ENCODE measurements around the gene KIFC3.
A peak's percentile ranks its signal among the peaks of the same experiment; 100 is the strongest.
"Not testable (repeated sequence)": the region's sequence is repeated elsewhere in the genome, so short reads cannot be mapped to it uniquely, and the experiment has no call there.

KIFC3 gene

GRCh38 chr16:57797526-57798266 is 4.6 kb downstream of the KIFC3 start:
- Histone ChIP-seq H3K9ac (ENCODE audit: low read depth in 1 of 2, low read length in 2 of 2) (peak overlapping the region; percentile 33 to 38), H3K27me3 (ENCODE audit: control insufficient read depth in 1 of 2, insufficient read depth in 2 of 2, low read length in 2 of 2) (no peaks in the 10 kb centered on the region), H3K27ac (ENCODE audit: low read depth, low read length) (peak overlapping the region; percentile 42), H3K36me3 (ENCODE audit: control insufficient read depth in 1 of 2, insufficient read depth in 2 of 2, low read length in 2 of 2) (peaks cover 0 to 7% of the 10 kb centered on the region in 2 donors), H3K4me3 (ENCODE audit: low read depth in 1 of 2, low read length in 2 of 2) (peak overlapping the region; percentile 50 to 56), H3K9me3 (ENCODE audit: control insufficient read depth in 1 of 2, low read length in 2 of 2) (no peaks in the 10 kb centered on the region), H3K4me1 (ENCODE audit: control insufficient read depth in 1 of 2, insufficient read depth in 2 of 2, low read length in 2 of 2) (peaks cover 50 to 51% of the 10 kb centered on the region in 2 donors)

GRCh38 chr16:57797216-57797525 is 5.1 kb downstream of the KIFC3 start:
- Histone ChIP-seq H3K4me3 (ENCODE audit: low read depth in 1 of 2, low read length in 2 of 2) (peak overlapping the region; percentile 50 to 56), H3K9me3 (ENCODE audit: control insufficient read depth in 1 of 2, low read length in 2 of 2) (no peaks in the 10 kb centered on the region), H3K9ac (ENCODE audit: low read depth in 1 of 2, low read length in 2 of 2) (peak overlapping the region; percentile 33 to 38), H3K4me1 (ENCODE audit: control insufficient read depth in 1 of 2, insufficient read depth in 2 of 2, low read length in 2 of 2) (peaks cover 48% of the 10 kb centered on the region in 2 donors), H3K27me3 (ENCODE audit: control insufficient read depth in 1 of 2, insufficient read depth in 2 of 2, low read length in 2 of 2) (no peaks in the 10 kb centered on the region), H3K36me3 (ENCODE audit: control insufficient read depth in 1 of 2, insufficient read depth in 2 of 2, low read length in 2 of 2) (peaks cover 0 to 11% of the 10 kb centered on the region in 2 donors), H3K27ac (ENCODE audit: low read depth, low read length) (peak overlapping the region; percentile 44)

GRCh38 chr16:57796014-57796413 is 6.3 kb downstream of the KIFC3 start:
- H3K4me3 ChIP-seq (ENCODE audit: low read depth in 1 of 2, low read length in 2 of 2); H3K27ac ChIP-seq (ENCODE audit: low read depth, low read length); H3K9me3 ChIP-seq (ENCODE audit: control insufficient read depth in 1 of 2, low read length in 2 of 2); H3K9ac ChIP-seq (ENCODE audit: low read depth in 1 of 2, low read length in 2 of 2); H3K27me3 ChIP-seq (ENCODE audit: control insufficient read depth in 1 of 2, insufficient read depth in 2 of 2, low read length in 2 of 2): not testable (repeated sequence)
- Histone ChIP-seq H3K4me1 (ENCODE audit: control insufficient read depth in 1 of 2, insufficient read depth in 2 of 2, low read length in 2 of 2) (peaks cover 38% of the 10 kb centered on the region in 2 donors), H3K36me3 (ENCODE audit: control insufficient read depth in 1 of 2, insufficient read depth in 2 of 2, low read length in 2 of 2) (peaks cover 0 to 20% of the 10 kb centered on the region in 2 donors)

DNA sequence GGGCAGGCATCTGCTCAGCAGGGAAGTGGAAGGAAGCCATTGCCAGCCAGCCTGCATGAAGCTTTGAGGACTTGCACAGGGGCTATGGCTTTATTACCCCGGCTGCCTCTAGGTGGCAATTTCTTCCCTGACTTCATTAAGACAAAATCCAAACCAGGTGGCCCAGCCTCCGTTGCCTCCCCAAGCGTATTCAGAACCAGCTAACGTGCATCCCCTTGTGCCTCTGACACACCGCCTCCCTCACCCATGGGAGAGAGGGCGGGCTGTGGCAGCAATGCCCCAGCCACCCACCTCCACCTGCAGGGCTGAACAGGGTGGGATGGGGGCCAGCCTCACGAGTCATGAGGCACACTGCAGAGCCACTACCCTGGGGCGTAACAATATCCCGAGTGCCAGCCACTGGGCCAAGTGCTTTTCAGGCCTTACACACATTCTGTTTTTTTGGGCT is 6.8 kb downstream of the KIFC3 start:
- Histone ChIP-seq H3K27ac (ENCODE audit: low read depth, low read length) (no peak overlapping the region), H3K36me3 (ENCODE audit: control insufficient read depth in 1 of 2, insufficient read depth in 2 of 2, low read length in 2 of 2) (peaks cover 0 to 20% of the 10 kb centered on the region in 2 donors), H3K9ac (ENCODE audit: low read depth in 1 of 2, low read length in 2 of 2) (no peak overlapping the region), H3K9me3 (ENCODE audit: control insufficient read depth in 1 of 2, low read length in 2 of 2) (no peaks in the 10 kb centered on the region), H3K4me3 (ENCODE audit: low read depth in 1 of 2, low read length in 2 of 2) (no peak overlapping the region), H3K27me3 (ENCODE audit: control insufficient read depth in 1 of 2, insufficient read depth in 2 of 2, low read length in 2 of 2) (no peaks in the 10 kb centered on the region), H3K4me1 (ENCODE audit: control insufficient read depth in 1 of 2, insufficient read depth in 2 of 2, low read length in 2 of 2) (peaks cover 32 to 33% of the 10 kb centered on the region in 2 donors)

DNA sequence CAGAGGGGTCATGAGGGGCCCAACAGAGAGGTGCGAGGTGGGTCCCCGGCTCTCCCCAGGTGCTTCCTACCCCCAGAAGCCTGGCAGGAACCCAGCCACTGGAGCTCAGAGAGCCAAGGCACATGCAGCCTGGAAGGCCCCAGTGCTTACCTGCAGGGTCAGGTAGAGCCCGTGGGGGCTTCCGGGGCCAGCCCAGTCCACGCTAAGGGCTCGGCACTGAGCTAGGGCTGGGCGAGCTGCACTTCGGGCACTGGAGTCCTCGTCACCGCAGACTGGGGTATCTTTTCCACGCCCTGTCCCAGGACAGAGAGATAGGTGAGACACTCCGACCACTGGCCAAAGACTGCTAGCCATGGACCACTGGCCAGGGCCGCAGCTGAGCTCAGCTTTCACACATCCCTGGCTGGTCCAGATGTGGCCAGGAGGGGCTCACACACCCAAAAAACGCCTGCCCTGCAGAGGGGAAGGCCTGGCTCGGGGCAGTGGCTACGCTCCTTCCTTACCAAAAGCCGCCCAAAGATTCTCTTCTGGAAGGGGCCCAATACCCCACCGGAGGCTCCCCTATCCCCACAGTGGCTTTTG is 7.4 kb downstream of the KIFC3 start:
- Histone ChIP-seq H3K9ac (ENCODE audit: low read depth in 1 of 2, low read length in 2 of 2) (no peak overlapping the region), H3K27me3 (ENCODE audit: control insufficient read depth in 1 of 2, insufficient read depth in 2 of 2, low read length in 2 of 2) (no peaks in the 10 kb centered on the region), H3K4me3 (ENCODE audit: low read depth in 1 of 2, low read length in 2 of 2) (no peak overlapping the region), H3K9me3 (ENCODE audit: control insufficient read depth in 1 of 2, low read length in 2 of 2) (no peaks in the 10 kb centered on the region), H3K27ac (ENCODE audit: low read depth, low read length) (no peak overlapping the region), H3K4me1 (ENCODE audit: control insufficient read depth in 1 of 2, insufficient read depth in 2 of 2, low read length in 2 of 2) (peaks cover 27 to 28% of the 10 kb centered on the region in 2 donors), H3K36me3 (ENCODE audit: control insufficient read depth in 1 of 2, insufficient read depth in 2 of 2, low read length in 2 of 2) (peaks cover 0 to 20% of the 10 kb centered on the region in 2 donors)

GRCh38 chr16:57791893-57792461 is 10.3 kb downstream of the KIFC3 start:
- Histone ChIP-seq H3K4me3 (ENCODE audit: low read depth in 1 of 2, low read length in 2 of 2) (no peak overlapping the region), H3K27ac (ENCODE audit: low read depth, low read length) (no peak overlapping the region), H3K36me3 (ENCODE audit: control insufficient read depth in 1 of 2, insufficient read depth in 2 of 2, low read length in 2 of 2) (peaks cover 0 to 15% of the 10 kb centered on the region in 2 donors), H3K9me3 (ENCODE audit: control insufficient read depth in 1 of 2, low read length in 2 of 2) (no peaks in the 10 kb centered on the region), H3K4me1 (ENCODE audit: control insufficient read depth in 1 of 2, insufficient read depth in 2 of 2, low read length in 2 of 2) (peaks cover 2 to 3% of the 10 kb centered on the region in 2 donors), H3K9ac (ENCODE audit: low read depth in 1 of 2, low read length in 2 of 2) (no peak overlapping the region), H3K27me3 (ENCODE audit: control insufficient read depth in 1 of 2, insufficient read depth in 2 of 2, low read length in 2 of 2) (no peaks in the 10 kb centered on the region)

DNA sequence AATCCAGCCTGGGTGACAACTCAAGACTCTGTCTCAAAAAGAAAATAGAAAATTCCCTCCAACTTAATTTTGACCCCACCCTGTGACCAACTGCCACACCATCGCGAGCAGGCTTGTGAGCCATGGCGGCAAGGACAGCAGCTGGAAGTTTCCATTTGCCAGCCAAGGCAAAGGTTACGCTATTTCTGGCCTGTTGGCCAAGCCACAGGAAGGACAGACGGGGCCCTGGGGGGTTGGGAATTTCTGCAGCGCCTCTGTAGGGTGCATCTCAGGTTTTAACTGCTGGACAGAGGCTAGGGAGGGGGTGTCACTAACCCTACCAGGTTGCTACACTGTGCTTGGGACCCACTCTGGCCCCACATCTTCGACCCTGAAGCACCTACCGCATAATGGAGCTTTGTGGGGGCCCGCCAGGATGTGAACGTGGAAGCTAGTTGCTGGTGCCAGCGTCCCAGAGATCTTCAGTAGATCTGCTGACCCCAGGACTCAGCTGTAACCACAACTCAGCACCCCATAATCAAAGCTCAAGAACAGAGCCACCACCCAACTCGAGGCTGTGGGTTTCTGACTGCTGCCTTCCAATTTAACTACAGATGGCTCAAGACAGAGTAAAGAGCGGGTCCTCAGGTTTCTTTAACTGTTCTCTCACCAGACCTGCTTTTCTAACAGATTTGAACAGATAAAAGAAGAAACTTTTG is 10.9 kb downstream of the KIFC3 start:
- no peaks in the 10 kb centered on the region for H3K4me1 ChIP-seq (ENCODE audit: control insufficient read depth in 1 of 2, insufficient read depth in 2 of 2, low read length in 2 of 2)

DNA sequence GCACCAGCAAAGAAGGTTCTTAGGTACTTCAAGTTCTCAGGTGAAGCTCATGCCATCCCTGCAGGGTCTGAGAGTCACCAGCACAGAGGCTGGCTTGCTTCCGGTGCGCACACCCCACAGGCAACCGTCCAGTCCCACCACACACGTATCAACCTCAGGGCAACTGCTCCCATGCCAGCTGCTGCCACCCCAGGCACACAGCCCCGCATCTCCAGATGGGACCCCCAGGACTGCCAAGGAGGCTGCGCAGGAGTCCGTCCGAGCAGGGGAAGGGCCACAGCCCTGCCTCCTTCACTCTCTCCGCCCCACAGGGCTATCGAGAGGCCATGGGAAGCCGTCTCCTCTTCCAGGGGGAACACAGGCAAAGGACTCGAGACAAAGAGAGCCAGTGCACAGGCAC is 13.3 kb downstream of the KIFC3 start:
- Histone ChIP-seq H3K27me3 (ENCODE audit: control insufficient read depth in 1 of 2, insufficient read depth in 2 of 2, low read length in 2 of 2) (no peaks in the 10 kb centered on the region), H3K9me3 (ENCODE audit: control insufficient read depth in 1 of 2, low read length in 2 of 2) (no peaks in the 10 kb centered on the region), H3K4me3 (ENCODE audit: low read depth in 1 of 2, low read length in 2 of 2) (no peak overlapping the region), H3K4me1 (ENCODE audit: control insufficient read depth in 1 of 2, insufficient read depth in 2 of 2, low read length in 2 of 2) (no peaks in the 10 kb centered on the region), H3K36me3 (ENCODE audit: control insufficient read depth in 1 of 2, insufficient read depth in 2 of 2, low read length in 2 of 2) (peaks cover 0 to 13% of the 10 kb centered on the region in 2 donors), H3K27ac (ENCODE audit: low read depth, low read length) (no peak overlapping the region), H3K9ac (ENCODE audit: low read depth in 1 of 2, low read length in 2 of 2) (no peak overlapping the region)

More for the DNA sequence above, 10.9 kb downstream of the KIFC3 start:
- Histone ChIP-seq H3K36me3 (ENCODE audit: control insufficient read depth in 1 of 2, insufficient read depth in 2 of 2, low read length in 2 of 2) (peaks cover 0 to 13% of the 10 kb centered on the region in 2 donors), H3K9ac (ENCODE audit: low read depth in 1 of 2, low read length in 2 of 2) (no peak overlapping the region), H3K27me3 (ENCODE audit: control insufficient read depth in 1 of 2, insufficient read depth in 2 of 2, low read length in 2 of 2) (no peaks in the 10 kb centered on the region), H3K9me3 (ENCODE audit: control insufficient read depth in 1 of 2, low read length in 2 of 2) (no peaks in the 10 kb centered on the region), H3K4me3 (ENCODE audit: low read depth in 1 of 2, low read length in 2 of 2) (no peak overlapping the region), H3K27ac (ENCODE audit: low read depth, low read length) (no peak overlapping the region)

DNA sequence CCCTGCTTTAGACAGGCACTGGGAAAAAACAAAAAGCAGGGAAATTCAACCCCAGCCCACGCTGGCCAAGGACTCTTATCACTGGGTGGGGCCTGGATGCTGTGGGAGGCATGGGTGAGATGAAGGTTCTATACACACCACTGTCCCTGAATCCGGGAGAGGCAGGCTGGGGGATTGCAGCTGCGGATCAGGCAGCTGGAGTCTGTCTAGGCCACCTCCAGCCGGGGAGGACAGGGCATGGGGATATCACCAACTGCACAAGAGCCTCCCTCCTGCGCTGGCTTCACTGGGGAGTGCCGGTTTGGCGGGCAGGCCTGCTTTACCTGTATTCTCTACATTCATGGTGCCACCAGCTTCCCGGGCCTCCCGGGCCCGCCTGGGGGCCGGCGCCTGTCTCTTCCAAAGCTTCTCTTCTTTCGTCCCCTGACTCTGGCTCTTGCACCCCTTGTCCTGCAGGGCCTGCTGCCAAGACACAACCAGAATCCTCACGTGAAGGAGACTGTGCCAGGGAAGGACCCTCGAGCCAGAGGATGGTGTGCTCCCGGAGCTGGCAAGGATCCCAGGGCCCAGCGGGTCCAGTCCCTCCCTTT is 13.9 kb downstream of the KIFC3 start:
- Histone ChIP-seq H3K9ac (ENCODE audit: low read depth in 1 of 2, low read length in 2 of 2) (no peak overlapping the region), H3K27ac (ENCODE audit: low read depth, low read length) (no peak overlapping the region)

More for the DNA sequence above, 13.9 kb downstream of the KIFC3 start:
- peaks cover 0 to 13% of the 10 kb centered on the region in 2 donors for H3K36me3 ChIP-seq (ENCODE audit: control insufficient read depth in 1 of 2, insufficient read depth in 2 of 2, low read length in 2 of 2)
- H3K27me3 ChIP-seq (ENCODE audit: control insufficient read depth in 1 of 2, insufficient read depth in 2 of 2, low read length in 2 of 2), result no peaks in the 10 kb centered on the region
- no peaks in the 10 kb centered on the region for H3K9me3 ChIP-seq (ENCODE audit: control insufficient read depth in 1 of 2, low read length in 2 of 2)
- no peak overlapping the region for H3K4me3 ChIP-seq (ENCODE audit: low read depth in 1 of 2, low read length in 2 of 2)
- no peaks in the 10 kb centered on the region for H3K4me1 ChIP-seq (ENCODE audit: control insufficient read depth in 1 of 2, insufficient read depth in 2 of 2, low read length in 2 of 2)

Measured in duodenal mucosa (tissue), 2 donors.